ENCODE data around the gene ZBED6.

GRCh38 chr1:203746281-203746680, 49.1 kb upstream of the ZBED6 start:
- TF ChIP-seq CHD2 (IDR thresholded peaks at IDR 0.05; ENCODE audit: low read length, partially characterized antibody), result no peak
- TF ChIP-seq REST (IDR thresholded peaks at IDR 0.05; ENCODE audit: low read depth, low read length), result no peak
- no peak for TF ChIP-seq MAX (IDR thresholded peaks at IDR 0.05; ENCODE audit: low read depth)
- TF ChIP-seq ELF1 (IDR thresholded peaks at IDR 0.05), result no peak
- no peak for TF ChIP-seq RFX5 (IDR thresholded peaks at IDR 0.05; ENCODE audit: low read length)
- TF ChIP-seq JUND (IDR thresholded peaks at IDR 0.05), result no peak
- TF ChIP-seq PBX3 (IDR thresholded peaks at IDR 0.05), result no peak

All from SK-N-SH (cell line).